Measurements from ENCODE around the gene TMEM120A.

DNA sequence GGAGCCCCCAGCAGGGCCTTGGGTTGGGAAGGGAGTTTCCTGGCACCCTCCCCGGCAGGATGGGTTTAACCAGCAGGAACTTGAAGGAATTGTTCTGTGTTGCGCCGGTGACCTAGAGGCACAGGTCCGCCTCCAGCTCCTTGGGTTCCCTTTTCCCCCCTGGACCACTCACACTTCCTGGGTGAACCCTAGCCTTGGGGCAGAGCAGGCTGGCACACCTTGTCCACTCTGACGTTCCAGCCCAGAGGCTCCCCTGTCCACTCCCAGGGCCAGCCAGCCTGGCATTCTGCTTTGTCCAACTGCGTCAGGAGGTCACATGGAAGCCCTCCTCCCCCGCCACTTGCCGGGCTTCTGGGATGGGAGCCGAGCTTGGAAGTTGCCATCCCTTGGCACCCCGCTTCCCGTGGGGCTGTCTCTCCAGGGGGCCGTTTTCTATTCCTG, 25.8 kb downstream of the TMEM120A start:
- TF ChIP-seq EP300 (IDR thresholded peaks at IDR 0.05): peak; percentile 54 to 86 (median 64)
- TF ChIP-seq, protein P1, sequence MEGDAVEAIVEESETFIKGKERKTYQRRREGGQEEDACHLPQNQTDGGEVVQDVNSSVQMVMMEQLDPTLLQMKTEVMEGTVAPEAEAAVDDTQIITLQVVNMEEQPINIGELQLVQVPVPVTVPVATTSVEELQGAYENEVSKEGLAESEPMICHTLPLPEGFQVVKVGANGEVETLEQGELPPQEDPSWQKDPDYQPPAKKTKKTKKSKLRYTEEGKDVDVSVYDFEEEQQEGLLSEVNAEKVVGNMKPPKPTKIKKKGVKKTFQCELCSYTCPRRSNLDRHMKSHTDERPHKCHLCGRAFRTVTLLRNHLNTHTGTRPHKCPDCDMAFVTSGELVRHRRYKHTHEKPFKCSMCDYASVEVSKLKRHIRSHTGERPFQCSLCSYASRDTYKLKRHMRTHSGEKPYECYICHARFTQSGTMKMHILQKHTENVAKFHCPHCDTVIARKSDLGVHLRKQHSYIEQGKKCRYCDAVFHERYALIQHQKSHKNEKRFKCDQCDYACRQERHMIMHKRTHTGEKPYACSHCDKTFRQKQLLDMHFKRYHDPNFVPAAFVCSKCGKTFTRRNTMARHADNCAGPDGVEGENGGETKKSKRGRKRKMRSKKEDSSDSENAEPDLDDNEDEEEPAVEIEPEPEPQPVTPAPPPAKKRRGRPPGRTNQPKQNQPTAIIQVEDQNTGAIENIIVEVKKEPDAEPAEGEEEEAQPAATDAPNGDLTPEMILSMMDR (IDR thresholded peaks at IDR 0.05): no peak
